Medulla oblongata (tissue), 1 donor: ENCODE data around the gene ACY1.
"Not testable (repeated sequence)": the region's sequence is repeated elsewhere in the genome, so short reads cannot be mapped to it uniquely, and the experiment has no call there.

Experiments used
- DNase-seq: peaks from one replicate; pipeline ENCODE4 v3.0.0-alpha.2; 2015; ENCODE audit errors: extremely low spot score

Gene ACY1

GRCh38 chr3:51983578-51984268 lies 388 bp downstream of the ACY1 start:
- DNase-seq = no peak

- no peak for DNase-seq
Measured at GRCh38 chr3:51984269-51984647, 923 bp downstream of the ACY1 start.

GRCh38 chr3:51985063-51985462 lies 1.7 kb downstream of the ACY1 start:
- no peak for DNase-seq

GRCh38 chr3:51986010-51986947 lies 2.9 kb downstream of the ACY1 start:
- DNase-seq = no peak

- DNase-seq = no peak
Measured at GRCh38 chr3:51987568-51987967, 4.2 kb downstream of the ACY1 start.

GRCh38 chr3:51988286-51989146 lies 5.2 kb downstream of the ACY1 start:
- DNase-seq = no peak

- not testable (repeated sequence) for DNase-seq
Measured at GRCh38 chr3:51990501-51990971, 7.2 kb downstream of the ACY1 start.

GRCh38 chr3:51992017-51992682 lies 8.8 kb downstream of the ACY1 start:
- no peak for DNase-seq

- DNase-seq = not testable (repeated sequence)
Measured at GRCh38 chr3:51993657-51994056, 10.3 kb downstream of the ACY1 start.

GRCh38 chr3:51994530-51994929 lies 11.2 kb downstream of the ACY1 start:
- no peak for DNase-seq

GRCh38 chr3:51995346-51996163 lies 12.2 kb downstream of the ACY1 start, which contains the start of gene RPL29:
RPL29 (minus strand) TSS chr3:51995895; CDS start chr3:51995461, 434 bp downstream.
- DNase-seq = peak; percentile 95

- no peak for DNase-seq
Measured at GRCh38 chr3:51997172-51997571, 13.8 kb downstream of the ACY1 start.

GRCh38 chr3:51997935-51998596 lies 14.7 kb downstream of the ACY1 start:
- no peak for DNase-seq

GRCh38 chr3:51998774-51999173 lies 15.4 kb downstream of the ACY1 start:
- no peak for DNase-seq

GRCh38 chr3:51999846-52000245 lies 16.5 kb downstream of the ACY1 start:
- DNase-seq = no peak

GRCh38 chr3:52001443-52001974 lies 18.2 kb downstream of the ACY1 start:
- DNase-seq = peak; percentile 79

- no peak for DNase-seq
Measured at GRCh38 chr3:52002748-52003147, 19.4 kb downstream of the ACY1 start.

GRCh38 chr3:52004163-52004787 lies 20.9 kb downstream of the ACY1 start:
- peak; percentile 80 for DNase-seq

- no peak for DNase-seq
Measured at GRCh38 chr3:52004906-52005395, 21.6 kb downstream of the ACY1 start.
